Amniotic epithelial cell (primary cell): ENCODE data around the gene CUTA.
A peak's percentile ranks its signal among the peaks of the same experiment; 100 is the strongest.

ENCODE experiments used
- DNase-seq: peaks from one replicate; pipeline ENCODE4 v3.0.0-alpha.2; 2010; ENCODE audit warnings: low read depth

Gene CUTA

DNA sequence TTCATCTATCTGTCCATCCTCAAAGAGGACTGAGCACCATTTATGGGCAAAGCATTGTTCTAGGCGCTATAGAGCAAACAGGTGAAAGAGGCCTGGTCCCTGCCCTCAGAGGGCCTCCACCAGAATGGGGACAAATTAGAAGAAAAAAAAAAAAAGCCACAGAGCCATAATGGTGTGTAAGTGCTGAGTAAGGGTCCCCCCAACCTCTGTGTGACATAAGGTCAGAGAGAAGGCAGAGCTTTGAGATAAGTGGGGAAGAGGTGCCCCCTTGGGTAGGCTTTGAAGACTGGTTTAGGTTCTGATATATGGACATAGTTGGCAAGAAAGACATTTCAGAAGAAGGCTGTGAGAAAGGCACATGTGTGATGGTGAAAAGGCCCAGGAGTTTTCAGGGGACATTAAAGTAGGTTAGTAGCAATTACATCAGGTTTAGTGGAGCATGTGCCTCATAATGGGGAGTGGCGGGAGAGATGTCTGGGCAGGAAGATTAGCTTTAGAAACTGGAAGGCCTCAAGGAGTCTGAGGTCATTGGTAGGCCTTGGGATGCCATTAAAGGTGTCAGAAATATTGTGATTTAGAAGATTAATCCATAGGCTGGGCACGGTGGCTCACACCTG, 21.2 kb upstream of the CUTA start:
- no peak for DNase-seq

DNA sequence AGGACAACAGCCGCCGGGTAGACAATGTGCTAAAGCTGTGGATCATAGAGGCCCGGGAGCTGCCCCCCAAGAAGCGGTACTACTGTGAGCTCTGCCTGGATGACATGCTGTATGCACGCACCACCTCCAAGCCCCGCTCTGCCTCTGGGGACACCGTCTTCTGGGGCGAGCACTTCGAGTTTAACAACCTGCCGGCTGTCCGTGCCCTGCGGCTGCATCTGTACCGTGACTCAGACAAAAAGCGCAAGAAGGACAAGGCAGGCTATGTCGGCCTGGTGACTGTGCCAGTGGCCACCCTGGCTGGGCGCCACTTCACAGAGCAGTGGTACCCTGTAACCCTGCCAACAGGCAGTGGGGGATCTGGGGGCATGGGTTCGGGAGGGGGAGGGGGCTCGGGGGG, 19.8 kb upstream of the CUTA start:
- DNase-seq, result no peak

DNA sequence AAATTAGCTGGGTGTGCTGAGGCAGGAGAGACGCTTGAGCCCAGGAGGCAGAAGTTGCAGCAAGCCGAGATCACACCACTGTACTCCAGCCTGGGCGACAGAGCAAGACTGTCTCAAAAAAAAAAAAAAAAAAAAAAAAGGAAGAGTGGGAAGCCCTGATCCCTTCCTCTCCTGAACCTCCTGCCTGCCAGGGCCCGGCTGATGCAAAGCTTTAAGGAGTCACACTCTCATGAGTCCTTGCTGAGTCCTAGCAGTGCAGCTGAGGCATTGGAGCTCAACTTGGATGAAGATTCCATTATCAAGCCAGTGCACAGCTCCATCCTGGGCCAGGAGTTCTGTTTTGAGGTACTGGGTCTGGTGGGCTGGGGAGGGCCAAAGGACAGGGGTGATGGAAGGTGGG, 17.1 kb upstream of the CUTA start:
- no peak for DNase-seq

DNA sequence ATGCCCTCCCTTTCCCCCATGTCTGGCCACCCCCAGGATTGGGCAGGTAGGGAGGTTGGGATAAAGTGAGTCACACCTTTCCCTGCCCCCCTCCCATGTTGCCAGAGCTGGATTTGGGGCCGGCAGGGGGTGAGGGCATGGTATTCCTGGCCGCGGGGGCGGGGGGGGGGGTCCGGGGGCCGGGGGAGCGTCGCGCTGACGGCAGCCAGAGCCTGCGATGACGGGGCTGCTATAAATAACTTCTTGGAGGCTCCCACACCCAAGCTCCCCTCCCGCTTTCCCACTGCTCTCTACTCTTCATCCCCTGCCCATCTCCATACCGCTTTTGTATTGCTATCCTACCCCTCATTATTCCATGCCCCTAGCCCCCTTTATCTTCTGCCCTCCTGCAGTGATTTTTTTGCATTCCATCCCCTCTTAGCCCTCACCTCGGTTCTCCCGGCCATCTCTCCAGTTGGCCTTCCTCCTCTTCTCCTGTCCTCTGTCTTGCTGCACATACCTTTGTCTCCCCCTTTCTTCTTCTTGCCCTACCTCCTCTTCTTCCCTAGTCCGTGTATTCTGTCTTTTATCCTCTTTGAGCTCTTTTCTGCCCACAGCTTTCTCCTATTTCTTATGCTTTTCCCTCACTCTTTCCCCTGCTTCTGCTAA, 15.8 kb upstream of the CUTA start:
- no peak for DNase-seq

DNA sequence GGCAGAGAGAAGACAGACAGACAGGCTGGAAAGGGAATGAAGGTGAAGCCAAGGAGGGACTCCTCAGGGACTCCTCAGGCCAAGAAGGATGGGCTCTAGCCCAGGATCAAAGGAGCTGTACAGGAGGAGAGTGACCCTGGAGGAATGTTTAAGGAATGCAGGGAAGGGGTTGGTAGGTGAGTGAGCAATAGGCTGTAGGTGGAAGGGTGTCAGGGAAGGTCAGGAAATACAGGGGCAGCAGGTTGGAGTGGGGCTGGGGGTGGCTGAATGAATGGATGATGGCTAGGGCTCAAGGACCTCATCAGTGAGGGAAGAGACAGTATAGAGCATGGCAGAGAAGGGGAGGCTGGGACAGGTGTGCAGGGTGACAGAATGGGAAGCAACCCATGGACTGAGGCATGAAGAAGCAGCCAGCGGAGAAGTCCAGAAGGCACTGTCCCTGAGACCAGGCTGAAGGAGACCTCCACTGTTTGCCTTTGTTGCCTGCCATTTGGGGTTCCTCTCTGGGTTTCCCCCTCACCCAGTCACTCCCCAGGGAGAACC, 15.2 kb upstream of the CUTA start:
- DNase-seq, result no peak

DNA sequence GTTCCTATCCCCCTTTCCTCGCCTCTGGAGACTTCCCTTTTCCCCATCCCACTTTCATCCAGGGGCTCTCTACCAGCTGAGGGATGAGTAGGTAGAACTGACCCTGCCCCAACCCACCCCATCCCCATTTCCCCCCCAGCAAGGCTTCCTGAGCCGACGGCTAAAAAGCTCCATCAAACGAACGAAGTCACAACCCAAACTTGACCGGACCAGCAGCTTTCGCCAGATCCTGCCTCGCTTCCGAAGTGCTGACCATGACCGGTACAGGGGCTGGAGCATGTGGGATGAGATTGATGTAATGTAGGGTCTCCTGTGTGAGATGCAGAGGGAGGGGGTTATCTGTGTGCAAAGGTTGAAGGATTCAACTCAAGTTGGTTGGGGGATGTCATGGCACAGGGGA, 14.6 kb upstream of the CUTA start:
- DNase-seq, result no peak

DNA sequence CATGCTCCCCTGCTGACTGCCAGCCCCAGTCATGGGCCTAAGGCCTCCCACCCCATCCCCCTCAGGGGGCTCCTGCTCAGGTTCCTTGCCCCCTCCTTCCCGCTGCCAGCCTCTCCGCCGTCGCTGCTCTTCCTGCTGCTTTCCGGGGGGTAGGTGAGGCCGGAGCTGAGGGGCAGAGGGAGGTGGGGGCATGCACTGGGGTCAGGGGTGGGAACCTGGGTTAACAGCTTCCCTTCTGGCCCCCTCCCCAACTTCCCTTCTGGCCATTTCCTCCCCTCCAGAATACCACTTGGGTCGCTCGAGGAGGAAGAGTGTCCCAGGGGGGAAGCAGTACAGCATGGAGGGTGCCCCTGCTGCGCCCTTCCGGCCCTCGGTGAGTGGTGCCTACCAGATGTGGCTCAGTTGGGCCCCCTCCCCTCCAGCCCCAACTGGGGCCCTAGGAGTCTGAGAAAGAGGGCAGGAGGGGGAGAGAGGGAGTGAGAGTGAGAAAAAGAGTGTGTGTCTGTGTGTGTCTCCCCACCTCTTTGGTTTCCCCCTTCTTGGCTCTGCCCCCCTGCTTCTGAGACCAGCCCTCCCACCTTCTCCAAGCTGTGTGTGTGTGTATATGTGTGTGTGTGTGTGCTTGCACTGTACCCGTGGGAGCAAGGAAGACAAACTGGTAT, 14.1 kb upstream of the CUTA start:
- no peak for DNase-seq

DNA sequence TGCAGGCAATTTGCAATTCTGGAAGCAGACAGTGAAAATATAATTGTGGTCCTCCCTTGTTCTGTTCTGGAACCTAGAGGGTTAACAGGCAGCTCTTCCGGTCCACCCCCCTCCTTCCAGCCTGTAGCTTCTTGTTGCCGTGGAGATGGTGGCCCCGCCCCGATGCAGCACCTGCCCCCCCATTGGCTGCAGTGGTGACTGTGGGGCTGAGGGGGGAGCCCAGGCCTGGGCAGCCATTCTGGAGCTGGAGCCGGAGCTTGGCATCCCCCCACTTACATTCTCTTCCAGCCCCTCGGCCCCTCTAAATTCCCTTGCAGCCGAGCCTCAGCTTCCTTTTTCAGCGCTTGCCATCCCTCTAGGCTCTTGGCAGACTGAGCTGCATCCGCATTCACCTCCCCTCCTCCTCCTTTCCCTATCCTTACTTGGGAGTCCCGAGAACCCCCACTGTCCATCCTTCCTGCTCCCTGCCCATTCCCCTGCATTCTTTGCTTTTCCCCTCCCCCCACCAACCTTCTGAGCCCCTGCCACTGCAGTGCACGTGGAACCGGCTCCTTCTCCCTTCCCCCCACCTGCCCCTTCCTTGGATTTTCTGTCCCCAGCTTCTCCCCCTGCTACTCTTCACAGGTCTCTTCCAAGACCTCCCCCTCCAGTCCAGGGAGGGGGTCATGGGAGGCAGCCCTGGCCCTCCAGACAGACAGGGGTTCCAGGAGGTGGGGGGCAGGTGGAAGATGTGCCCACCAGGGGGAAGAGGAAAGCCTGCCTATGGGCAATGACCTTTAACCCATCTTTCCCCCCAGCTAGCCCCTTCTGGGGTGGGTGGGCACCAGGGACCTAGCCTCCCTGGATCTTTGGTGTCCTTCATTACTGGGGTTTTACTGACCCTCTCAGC, 13.3 kb upstream of the CUTA start:
- peak; percentile 64 for DNase-seq

DNA sequence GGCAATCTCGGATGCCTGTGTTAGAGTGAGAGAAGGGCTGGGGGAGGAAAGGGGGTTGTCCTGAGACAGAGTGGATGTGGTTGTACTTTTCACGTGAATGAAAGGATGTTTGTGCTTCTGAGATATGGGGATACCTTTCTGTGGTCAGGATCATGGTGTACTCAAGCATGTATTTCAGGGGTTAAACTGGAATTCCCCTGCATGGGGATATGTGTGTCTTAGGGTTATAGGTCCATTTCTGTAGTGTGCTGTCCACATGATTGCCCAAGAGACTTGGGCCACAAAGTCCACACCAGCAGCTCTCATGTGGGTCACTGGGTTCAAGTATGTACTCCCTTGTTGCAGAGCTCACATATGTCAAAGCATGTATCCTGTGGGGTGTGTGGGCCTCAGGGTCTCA, 12.4 kb upstream of the CUTA start:
- DNase-seq, result no peak

DNA sequence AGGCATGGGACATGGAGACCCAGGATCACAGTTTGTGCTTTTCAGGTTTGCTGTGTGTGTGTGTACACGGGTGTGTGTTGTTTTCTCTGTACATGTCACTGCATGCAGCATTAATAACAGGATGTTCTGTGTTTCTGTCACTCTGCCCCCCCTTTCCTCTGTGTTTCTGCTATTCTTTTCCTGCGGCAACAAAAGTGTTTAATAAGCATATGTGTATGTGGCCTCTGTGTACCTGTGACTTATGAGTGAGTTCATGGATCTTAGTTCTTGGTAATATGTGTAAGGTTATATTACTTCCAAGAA, 11.8 kb upstream of the CUTA start:
- DNase-seq, result no peak

DNA sequence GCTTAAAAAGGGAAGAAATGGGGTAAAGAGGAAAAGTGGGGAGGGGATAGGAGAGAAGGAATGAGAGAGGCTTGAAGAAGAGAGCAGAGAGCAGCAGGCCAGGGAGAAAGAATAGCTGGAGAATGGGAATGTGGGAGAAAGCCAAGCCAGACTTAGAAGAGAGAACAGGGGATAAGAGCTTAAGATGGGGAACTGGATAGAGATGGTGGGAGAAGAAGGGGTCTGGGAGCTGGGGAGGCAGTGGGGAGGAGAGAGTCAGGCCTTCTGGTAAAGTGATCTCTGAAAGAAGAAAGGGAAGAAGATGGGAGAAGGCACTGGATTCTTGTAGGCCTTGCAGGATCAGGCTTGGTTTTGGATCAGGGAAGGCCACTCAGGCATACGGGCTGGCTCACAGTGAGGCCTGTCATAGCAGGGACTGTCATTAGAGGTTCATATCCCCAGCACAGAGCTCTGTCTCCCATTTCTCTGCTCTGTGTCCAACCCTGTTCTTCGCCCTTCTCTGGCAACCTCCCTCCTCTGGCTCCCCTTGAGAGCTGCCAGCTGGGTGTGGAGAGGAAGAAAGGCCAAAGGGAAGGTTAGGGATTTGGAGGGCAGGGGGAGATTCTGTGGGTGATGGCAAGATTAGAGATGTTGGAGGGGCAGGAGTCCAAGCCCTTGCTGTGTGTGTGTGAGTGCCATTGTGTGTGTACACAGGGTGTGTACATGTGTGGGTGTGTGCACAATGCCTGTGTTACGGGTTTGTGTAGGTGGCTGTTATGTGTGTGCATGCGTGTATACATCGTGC, 11.3 kb upstream of the CUTA start:
- no peak for DNase-seq

DNA sequence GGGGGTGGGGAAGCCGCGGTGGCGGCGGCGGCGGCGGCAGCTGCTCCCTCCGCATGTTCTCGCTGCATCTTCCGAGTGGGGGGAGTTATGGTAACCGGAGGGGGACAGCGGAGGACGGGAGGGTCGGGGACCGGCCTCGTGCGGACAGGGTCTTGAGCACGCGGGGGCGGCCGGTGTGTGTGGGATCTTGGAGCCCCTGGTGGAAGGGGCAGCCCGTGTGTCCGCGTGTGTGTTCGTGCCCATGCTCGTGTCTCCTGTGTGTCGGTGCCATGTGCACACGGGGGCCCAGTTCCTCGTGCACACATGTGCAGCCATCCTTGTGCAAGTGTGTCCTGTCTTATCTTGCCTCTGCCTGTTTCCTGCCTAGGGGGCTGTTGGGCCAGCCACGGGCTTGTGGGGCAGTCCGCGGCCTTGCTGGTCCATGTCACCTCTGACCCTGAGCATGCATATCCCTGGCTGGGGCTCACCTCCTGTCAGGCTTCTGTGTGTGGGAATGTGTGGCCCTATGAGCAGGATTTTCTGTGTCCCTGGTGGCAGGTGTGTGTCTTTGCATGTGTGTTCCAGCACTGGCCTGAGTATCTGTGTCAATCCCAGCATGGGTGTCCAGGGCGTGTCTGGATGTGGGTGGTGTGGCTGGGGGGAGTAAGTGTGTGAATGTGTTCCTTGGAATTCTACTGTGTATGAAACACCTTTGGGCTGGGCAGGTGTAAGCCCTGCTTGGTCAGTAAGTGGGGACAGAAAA, 10.5 kb upstream of the CUTA start:
- DNase-seq, result no peak

DNA sequence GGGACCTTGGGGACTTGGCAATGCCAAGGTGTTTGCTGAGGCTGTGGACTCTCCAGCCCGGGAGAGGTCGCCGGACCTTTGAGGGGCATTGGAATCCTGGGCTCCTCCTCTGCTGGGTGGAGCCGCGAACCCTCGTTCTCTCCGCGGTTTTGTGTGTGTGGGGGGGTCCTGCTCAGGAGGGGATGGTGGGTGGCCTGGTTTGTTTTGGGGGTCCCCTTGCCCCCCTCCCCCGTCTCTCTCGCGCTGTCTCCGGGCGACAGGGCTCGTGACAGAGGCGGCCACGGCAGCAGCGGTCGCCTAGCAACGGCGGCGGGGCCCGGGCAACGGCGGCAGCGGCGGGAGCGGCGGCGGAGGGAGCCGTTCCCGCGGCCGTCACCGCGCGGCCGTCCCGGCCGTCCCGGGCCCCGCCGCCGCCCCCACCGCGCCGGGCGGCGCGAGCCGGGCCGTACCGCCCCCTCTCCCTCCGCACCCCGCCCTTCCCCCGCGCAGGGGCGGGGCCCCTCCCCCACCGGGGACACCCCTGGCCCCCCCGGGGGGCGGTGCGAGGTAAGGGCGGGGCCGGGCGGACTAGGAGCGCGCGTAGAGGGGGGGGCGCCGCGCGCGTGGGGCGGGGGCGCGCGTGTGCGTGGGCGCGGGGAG, 9.8 kb upstream of the CUTA start:
- DNase-seq, result no peak

DNA sequence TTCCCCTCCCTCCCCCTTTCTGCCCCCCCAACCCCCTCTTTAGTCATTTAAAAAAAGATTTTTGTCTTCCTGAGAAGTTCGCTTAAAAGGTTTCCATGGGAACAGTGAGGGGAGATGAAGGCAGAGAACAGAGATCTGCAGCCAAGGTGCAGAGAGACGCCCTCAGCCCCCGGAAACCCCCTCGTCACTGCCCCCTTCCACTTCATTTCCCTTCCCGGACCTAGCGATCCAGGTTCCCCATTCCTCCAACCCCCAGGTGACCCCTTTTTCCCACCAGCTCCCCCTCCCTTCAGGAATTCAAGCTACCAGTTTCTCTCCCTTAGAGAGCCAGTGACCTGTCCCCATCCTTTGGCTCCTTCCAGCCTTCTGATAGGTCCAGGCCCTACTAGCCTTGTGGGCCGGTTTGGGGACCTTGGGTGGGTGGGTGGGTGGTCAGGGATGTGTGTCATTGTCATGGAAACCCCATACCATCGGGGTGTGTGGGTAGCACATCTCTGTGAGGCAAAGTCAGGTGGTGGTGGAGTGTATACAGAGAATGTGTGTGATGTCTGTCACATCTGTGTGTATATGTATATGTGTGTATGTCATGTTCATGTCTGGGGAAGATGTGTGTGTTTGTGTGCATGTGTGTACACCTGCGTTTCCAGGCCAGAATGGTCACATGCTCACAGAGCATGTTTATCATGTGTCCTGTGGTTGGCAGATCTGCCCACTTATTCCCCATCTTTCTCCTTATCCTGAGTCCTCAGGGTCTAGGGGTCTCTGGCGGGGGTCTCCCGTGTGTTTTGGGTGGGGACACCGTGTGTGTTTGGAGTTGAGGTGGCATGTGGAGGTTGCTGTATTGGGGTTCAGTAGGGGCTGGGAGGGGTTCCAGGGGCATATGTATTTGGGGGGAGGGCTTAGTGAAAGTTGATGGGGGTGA, 8.9 kb upstream of the CUTA start:
- no peak for DNase-seq

DNA sequence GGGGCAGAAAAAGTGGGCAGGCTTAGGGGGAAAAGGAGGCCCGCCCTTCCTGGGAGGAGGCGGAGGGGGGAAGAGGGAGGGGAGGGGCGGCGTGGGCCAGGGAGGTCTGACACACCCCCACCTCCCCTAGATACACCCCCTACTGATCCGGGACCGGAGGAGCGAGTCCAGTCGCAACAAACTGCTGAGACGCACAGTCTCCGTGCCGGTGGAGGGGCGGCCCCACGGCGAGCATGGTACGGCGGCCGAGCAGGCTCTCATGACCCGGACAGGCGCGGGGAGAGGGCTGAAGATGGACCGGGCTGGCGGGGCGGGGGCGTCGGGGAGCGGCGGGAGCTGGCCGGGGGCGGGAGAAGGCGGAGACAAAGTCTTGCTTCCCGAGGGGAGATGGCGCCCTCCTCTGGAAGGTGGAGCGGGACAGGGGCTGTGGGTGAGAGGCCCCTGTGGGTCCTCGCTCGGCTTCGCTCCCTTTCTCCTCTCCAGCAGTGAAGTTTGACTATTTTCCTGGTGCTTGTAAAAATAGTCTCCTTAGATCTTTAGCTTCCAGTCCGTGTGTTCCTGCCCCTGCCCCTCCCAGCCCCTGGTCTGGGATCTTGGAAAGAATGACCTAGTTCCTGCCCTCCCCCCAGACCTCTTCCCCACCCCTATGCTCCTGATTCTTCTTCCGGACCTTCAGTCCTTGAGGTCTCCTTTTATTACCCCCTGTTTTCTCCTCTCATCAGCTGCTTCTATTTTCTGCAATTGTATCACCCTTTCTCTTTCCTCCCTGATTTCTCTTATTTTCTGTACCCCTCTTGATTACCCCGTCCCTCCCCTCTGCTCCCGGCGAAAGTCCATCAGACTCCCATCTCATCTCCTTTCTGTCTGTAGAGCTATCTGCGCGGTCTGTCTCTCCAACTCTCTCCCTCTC, 8.0 kb upstream of the CUTA start:
- peak; percentile 78 for DNase-seq

DNA sequence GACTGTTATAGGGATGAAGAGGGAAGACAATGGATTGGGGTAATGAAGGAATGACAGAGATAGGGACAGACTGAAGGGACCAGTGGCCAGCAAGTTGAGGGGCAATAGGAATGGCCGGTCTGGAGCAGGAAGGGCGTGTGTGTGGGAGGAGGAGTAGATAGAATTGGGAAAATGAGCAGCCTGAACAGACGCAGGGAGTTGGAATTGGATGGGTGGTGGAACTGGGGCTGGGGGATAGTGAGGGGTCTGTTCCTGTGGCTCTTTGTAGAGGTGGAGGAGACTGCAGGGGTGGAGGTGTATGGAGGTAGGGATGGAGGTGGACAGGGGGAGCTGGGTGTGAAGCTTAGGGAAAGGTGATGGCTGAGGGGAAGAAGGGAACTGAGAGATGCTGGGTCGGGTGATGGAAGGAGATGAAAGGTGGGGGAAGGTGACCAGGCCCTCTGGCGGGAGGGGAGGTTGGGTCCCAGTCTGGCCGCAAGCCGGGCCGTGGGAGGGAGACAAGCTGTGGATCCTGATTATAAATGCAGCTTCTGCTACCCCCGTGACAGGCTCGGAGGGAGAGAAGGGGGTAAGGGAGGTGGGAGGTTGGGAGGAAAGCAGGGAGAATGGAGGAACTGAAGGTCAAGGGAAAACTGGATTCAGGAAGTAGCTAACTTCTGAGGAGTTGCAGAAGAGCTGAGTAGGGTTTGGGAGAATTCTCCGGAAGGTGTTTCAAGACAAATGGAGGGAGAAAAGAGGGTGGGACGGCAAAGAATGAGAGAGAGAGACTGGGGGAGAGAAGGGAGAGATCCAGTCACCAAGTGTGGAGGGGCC, 7.2 kb upstream of the CUTA start:
- DNase-seq, result no peak

DNA sequence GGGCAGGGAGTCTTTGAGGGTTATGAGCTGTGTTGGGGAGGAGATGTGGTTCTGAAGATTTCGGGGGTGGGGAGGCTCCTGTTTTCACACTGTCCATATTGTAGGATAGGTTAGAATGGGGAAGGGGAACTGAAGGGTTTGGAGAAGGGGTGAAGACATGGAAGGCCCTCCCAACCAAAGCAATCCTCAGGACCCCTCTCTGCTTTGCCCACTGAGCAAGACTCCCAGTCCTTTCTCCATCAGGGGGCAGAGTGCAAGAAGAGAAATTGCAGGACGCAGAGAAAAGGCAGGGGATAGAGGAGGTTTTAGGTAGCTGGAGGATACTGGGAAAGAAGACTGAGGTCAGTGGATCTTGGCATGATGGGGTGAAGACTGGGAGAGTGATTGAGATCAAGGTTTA, 5.9 kb upstream of the CUTA start:
- no peak for DNase-seq

DNA sequence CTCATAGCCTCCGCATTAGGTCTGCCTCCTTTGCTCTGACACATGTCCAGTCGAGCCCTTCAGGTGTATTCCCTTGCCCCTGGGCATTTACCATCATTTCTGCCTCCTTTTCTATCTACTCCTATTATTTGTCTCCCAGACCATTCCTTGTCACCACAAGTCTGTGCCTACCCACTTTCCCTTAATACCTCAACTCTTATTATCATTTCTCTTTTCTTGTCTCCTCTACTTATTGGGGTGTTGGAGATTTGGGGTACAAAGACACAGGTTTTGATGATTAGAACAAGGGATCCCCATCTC, 3.4 kb upstream of the CUTA start:
- DNase-seq, result no peak
